Glomerular visceral epithelial cell (primary cell): Measurements from ENCODE around the gene KIF26B.

Source experiments
- DNase-seq: peaks from one replicate; pipeline ENCODE4 v3.0.0-alpha.2; 2016; ENCODE audit errors: extremely low spot score

Gene KIF26B

GRCh38 chr1:245419461-245419978, 264.7 kb downstream of the KIF26B start:
- DNase-seq, result no peak

DNA sequence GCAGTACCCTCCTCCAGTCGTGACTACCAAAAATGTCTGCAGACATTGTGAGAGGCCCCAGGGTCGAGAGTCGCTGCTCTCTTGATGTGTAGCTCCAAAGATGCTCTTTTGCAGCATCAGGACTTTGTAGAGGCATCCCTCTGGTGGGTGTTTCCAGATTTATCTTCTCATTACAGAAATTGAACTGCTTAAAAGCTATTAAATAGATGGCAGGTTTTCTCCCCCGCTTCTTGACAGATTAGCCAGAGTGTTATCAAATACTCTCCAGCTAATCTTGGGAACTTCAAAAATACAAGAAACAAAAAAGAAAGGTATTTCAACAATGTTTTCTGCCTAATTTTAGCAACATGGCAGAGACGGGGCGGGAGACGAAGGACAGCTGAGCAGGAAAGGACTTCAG, 265.2 kb downstream of the KIF26B start:
- DNase-seq, result no peak

GRCh38 chr1:245420926-245421325, 266.1 kb downstream of the KIF26B start:
- no peak for DNase-seq

- DNase-seq, result no peak
These were observed 273.9 kb downstream of the KIF26B start for GRCh38 chr1:245428681-245429080.

GRCh38 chr1:245431706-245432105, 276.9 kb downstream of the KIF26B start:
- DNase-seq, result no peak

- no peak for DNase-seq
These were observed 277.6 kb downstream of the KIF26B start for GRCh38 chr1:245432228-245432875.

- DNase-seq, result no peak
These were observed 278.8 kb downstream of the KIF26B start for GRCh38 chr1:245433561-245433960.

DNA sequence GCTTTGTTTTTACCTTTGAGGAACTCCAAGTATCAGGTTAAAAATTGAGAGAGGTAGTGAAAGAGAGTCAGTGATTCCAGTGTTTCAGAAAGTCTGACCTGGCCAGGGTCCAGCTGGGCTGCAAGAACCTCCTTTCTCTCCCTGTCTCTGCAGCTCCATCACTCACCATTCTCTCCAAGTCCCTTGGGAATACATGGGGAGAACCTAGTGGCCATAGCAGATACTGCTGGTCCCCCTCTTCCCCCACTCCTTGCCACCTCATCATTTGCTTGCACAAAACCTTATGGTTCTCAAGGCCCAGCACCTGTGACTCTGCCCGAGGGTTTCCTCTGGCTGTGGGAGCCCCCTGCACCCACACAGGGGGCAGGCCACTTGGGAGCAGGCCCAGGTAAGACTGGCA, 279.5 kb downstream of the KIF26B start:
- DNase-seq, result no peak

- DNase-seq, result no peak
These were observed 281.6 kb downstream of the KIF26B start for GRCh38 chr1:245436407-245436806.

DNA sequence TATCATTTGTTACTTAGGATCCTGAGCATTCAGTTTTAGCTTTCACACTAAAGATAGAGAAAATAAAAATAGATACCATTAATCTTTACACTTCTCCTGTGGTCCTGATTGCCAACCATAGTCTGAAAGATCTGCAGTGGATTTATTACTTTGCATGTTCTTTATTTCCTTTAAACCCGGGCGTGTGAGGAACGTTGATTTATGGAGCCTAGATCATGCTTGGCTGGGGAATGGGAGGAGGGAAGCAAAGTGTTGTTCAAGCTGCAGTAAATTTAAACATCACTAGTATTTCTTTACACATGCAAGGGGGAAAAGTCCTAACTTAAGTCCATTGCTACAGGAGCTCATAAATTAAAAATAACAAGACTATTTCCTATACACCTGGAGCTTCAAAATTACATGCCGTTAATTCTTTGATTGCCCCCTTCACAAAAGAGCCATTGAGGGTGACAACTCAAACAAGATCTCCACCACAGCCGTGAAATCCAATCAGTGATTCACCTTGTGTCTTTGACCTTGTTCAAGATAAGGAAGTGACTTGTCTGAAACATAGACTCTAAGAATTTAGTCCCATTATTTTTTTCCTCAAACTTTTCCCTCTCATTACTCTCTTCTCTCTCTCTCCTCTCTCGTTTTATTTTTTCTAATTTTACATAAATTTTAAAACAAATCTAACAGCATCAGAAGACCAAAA, 282.7 kb downstream of the KIF26B start:
- no peak for DNase-seq

- no peak for DNase-seq
These were observed 286.1 kb downstream of the KIF26B start for GRCh38 chr1:245440922-245441321.

GRCh38 chr1:245441689-245442088, 286.9 kb downstream of the KIF26B start:
- no peak for DNase-seq

GRCh38 chr1:245444147-245444828, 289.5 kb downstream of the KIF26B start:
- DNase-seq, result no peak

GRCh38 chr1:245444945-245445344, 290.2 kb downstream of the KIF26B start:
- no peak for DNase-seq

DNA sequence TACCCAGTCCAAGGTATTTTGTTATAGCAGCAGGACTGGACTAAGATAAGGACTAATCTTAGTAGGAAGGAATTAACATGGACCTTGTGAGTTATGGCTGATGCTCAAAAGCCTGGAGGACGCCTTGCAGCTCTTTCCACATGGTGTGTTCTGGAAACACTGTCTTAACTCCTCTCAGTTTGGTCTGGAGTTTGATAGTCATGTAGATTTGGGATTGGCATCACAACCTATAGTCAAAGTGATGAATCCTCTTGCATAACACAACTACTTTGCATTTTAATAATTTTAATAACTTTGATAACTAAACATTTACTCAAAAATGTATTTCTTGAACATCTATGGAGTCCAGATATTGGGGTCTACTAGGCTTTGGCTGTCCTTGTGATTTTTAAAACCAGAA, 293.7 kb downstream of the KIF26B start:
- no peak for DNase-seq

DNA sequence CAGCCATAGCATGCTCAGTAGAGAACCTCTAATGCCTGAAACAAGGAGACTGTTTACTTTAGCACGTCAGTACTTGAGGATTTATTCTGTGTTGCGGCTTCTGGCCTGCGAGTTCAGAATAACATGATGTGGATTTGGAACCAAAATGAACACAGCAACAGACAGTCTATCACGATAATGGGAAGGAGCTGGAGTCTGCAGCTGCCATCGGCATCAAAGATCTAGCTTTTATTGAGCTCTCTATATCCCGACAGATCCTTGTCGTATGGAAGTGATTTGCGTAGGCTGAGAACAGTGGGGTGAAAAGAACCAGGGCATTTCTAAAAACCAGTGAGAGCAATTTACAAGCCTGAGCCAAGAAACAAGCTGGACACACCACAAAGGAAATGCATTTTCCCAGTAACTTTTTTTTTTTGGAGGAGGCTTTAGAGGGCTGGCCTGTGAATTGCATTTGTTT, 294.2 kb downstream of the KIF26B start:
- no peak for DNase-seq

DNA sequence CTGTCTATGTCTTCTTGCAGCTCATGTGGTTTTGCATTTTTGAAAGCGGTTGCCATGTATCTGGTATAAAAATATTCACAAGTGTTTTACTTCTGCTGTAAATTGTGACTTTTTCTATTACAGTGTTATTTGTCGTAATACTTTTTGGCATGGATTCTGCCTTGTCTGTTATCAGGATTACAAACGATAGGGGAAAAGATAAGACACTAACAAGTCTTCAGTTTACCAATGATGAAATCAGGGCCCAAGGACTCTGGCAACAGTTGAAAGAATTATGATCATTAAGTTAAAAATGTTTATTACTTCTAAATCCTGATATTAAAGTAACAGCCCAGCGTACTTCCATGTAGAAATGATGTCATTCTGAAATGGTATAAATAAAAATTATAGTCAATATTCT, 298.8 kb downstream of the KIF26B start:
- no peak for DNase-seq

DNA sequence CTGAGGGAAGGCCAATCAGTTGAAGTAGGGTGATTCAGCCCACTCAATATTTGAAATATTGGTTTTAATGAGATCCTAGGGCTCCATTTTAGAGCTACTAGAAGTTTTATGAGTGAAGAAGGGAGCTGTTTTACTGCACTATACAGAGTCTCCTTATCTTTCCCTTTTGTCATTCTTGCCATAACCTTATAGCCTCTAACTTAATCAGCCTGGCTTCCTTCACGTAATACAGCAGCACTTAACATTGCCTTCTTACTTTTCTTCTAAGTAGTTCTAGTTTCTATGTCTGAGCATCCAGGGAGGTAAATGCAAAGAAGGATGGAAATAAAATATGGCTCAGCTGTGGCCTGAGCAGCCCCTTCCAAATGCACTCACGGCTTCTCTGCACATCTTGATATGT, 299.3 kb downstream of the KIF26B start:
- no peak for DNase-seq

DNA sequence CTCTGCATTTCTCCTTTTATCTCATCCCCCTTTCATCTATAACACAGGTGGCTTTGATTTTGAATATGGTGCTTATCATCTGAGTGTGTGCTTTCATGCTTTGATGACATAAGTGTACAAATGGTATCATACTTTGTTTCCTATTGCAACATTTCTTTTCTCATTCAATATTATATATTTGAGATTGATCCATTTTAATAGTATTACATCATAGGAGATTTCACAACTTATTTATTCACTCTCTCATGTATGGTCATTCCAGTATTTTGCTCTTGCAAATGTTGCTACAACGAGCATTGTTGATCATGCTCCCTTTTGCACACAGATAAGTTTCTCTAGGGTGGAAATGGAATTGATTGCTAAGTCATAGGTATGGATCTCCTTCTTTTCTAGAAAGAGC, 302.8 kb downstream of the KIF26B start:
- DNase-seq, result no peak

GRCh38 chr1:245458234-245458633, 303.4 kb downstream of the KIF26B start:
- DNase-seq, result no peak

DNA sequence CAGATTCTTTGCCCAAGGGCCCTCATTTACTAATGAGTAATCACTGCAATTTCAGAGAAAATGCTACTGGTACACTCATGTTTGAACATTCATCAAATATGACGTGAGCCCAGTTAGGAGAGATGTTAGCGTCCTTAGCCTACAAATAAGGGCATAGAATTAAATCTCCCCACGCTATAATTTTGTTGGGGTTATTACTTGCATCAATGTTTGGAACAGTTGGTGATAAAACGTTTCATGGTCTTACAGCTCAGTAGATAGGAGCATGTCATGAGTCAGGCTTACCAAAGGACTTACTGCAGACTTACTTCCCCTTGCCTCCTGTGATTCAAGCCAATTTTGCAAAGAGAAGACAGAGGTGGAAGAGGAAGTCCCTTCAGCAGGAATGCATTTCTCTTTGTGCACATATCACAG, 304.0 kb downstream of the KIF26B start:
- no peak for DNase-seq

DNA sequence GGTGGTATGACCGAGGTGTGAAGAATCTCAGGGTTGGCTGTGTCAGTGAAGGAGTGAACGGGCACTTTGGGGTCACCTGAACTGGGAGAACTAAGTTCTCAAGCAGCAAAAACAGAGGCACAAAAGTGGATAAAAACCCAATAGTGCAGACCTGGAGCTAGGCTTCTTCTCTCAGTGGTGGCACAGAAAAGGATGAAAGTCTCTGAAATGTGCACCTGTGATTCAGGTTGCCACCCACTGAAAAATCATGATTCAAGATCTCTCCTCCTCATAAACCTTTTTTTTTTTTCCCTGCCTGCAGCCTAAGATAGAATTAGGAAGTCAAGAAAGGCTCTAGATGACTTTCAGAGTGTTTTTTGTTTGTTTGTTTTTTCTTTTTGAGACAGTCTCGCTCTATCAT, 304.8 kb downstream of the KIF26B start:
- no peak for DNase-seq

- DNase-seq, result no peak
These were observed 306.9 kb downstream of the KIF26B start for GRCh38 chr1:245461681-245462080.
